SK-N-MC (cell line): ENCODE results near the gene RHBDF2.

Source experiments
- EZH2 ChIP-seq: fragments of 200-600 bp; sonication (generic); IDR thresholded peaks from one replicate; pipeline ENCODE4 v1.6.1; 2017; ENCODE audit warnings: antibody characterized with exemption
- FOXP2 ChIP-seq: optimal IDR thresholded peaks from 2 replicates; pipeline ENCODE3; 2011; ENCODE audit warnings: mild to moderate bottlenecking, moderate library complexity; ENCODE audit not compliant: insufficient read depth; ENCODE audit errors: extremely low read length, control extremely low read depth
- POLR2AphosphoS5 ChIP-seq: IDR thresholded peaks from 2 replicates; pipeline ENCODE4 v1.6.1; 2012; ENCODE audit warnings: mild to moderate bottlenecking, low read depth, low read length, borderline replicate concordance

DNA sequence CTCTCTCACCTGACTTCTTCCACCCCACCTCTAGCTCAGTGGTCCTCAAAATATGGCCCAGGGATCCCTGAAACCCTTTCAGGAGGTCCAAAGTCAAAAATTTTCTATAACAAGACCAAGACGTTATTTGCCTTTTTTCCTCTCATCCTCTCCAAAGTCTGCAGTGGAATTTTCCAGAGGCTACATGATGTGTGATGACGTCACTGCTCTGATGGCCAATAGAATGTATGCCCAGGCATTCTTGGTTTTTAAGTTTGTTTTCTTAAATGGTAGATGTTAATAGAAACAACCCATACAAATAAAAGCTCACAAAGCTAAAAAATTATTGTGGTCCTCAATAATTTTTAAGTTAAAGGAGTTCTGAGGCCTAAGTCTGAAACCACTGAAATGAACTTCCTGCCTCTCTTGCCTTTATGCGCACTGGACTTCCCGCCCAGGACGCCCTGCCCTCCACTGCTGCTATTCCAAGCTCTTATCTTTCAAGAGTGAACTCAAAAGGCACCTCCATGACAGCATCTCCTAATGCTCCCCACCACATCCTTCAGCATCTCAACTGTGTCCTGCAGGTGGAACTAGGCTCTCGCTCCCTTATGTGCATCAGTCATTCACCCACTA is 61.8 kb downstream of the RHBDF2 start:
- TF ChIP-seq EZH2 (no peak), POLR2AphosphoS5 (no peak), FOXP2 (no peak)
